Breast epithelium (tissue), 4 donors: ENCODE results near the gene ANXA6. TPM values are rescaled to one million over a fixed set of nuclear protein-coding genes. Genes with fewer than 3 reads are reported as not detected.

Experiments
- DNase-seq, 2 donors: peaks; one replicate each; pipeline ENCODE4 v3.0.0-alpha.2; 2019; ENCODE audit warnings: low spot score in 2 of 2
- H3K27ac ChIP-seq, 2 donors: fragments of 200-600 bp; sonication (generic) in 1 of 2; one replicate each; pipeline ENCODE4 v1.5.1; 2016 to 2019; ENCODE audit warnings: mild to moderate bottlenecking in 1 of 2
- H3K27me3 ChIP-seq, 2 donors: fragments of 200-600 bp; sonication (generic) in 1 of 2; one replicate each; pipeline versions ENCODE4 v1.5.1 to v1.6.0; 2017 to 2019; ENCODE audit warnings: control low read depth in 1 of 2, mild to moderate bottlenecking in 1 of 2
- H3K36me3 ChIP-seq: fragments of 200-600 bp; one replicate; pipeline ENCODE4 v1.5.1; 2019
- H3K4me1 ChIP-seq, 2 donors: fragments of 200-600 bp; sonication (generic); one replicate each; pipeline ENCODE4 v1.5.1; 2016 to 2019; ENCODE audit warnings: control low read depth in 1 of 2
- H3K4me3 ChIP-seq, 3 donors: fragments of 200-600 bp; sonication (generic); 1 replicate in 2 of 3; 2 replicates in 1 of 3; pipeline ENCODE4 v1.5.1; 2016 to 2019; ENCODE audit warnings: mild to moderate bottlenecking in 3 of 3, moderate library complexity in 2 of 3
- H3K9me3 ChIP-seq, 2 donors: fragments of 200-600 bp; sonication (generic) in 1 of 2; one replicate each; pipeline ENCODE4 v1.5.1; 2016 to 2019; ENCODE audit warnings: control low read depth in 1 of 2
- POLR2A ChIP-seq: fragments of 450-650 bp; IDR thresholded peaks from one replicate; pipeline ENCODE4 v1.6.1; 2016; ENCODE audit warnings: antibody characterized with exemption, mild to moderate bottlenecking, moderate library complexity
- POLR2AphosphoS5 ChIP-seq, 3 donors: sonication (generic); formaldehyde crosslinking; IDR thresholded peaks; one replicate each; pipeline ENCODE4 v1.6.1; 2017; ENCODE audit warnings: antibody characterized with exemption in 3 of 3
- intact Hi-C: fragments of 100-400 bp; cut with DNase I; formaldehyde crosslinking; loops from one replicate; pipeline ENCODE4 v1.15.1; 2023; ENCODE audit warnings: low total_unique reads
- total RNA-seq, 3 donors: library from RNA; depleted of rRNA; stranded (reverse); fragments of >200 nt; gene quantifications; one replicate each; pipeline ENCODE4 v1.1.0, GENCODE V29; 2016
- TF ChIP-seq, protein P1 (sequence below), 3 donors: fragments of 450-650 bp; IDR thresholded peaks; one replicate each; pipeline ENCODE4 v1.5.1; 2016 to 2017; ENCODE audit warnings: antibody characterized with exemption in 3 of 3, mild to moderate bottlenecking in 3 of 3, moderate library complexity in 3 of 3

Gene ANXA6
- total RNA-seq, 3 donors from 2014 or later: 206 to 320 (median 276) TPM

DNA sequence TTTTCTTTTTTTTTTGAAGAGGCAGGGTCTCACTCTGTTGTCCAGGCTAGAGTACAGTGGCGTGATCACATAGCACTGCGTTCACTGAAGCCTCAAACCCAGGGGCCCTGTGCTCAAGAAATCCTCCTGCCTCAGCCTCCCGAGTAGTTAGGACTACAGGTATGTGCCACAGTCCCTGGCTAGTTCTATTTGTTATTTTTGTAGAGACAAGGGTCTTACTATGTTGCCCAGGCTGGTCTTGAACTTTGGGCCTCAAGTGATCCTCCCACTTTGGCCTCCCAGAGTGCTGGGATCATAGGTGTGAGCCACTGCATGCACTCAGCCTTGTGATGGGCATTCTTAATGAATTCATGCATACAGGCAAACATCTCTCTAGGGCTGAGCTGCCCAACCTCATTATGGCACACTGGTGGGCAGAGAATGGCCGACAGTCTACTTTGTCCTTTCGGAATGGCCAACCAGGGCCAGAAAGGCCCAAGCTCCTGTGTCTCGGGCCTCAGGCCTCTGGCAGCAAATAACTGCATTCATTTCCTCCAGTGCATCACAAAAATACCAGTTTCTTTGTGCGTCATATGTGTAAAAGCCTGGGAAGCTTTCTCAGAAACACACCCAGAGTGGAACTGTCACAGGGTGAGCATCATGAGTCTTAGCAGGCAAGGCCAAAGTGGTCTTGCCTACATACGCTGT is 27.2 kb downstream of the ANXA6 start:
- Histone ChIP-seq H3K27me3 (no peaks in the 10 kb centered on the region), H3K4me3 (no peak overlapping the region), H3K9me3 (no peaks in the 10 kb centered on the region), H3K27ac (peak overlapping the region; percentile 83 to 86), H3K4me1 (no peaks in the 10 kb centered on the region), H3K36me3 (no peaks in the 10 kb centered on the region)
- no peak for DNase-seq
- TF ChIP-seq, protein P1, sequence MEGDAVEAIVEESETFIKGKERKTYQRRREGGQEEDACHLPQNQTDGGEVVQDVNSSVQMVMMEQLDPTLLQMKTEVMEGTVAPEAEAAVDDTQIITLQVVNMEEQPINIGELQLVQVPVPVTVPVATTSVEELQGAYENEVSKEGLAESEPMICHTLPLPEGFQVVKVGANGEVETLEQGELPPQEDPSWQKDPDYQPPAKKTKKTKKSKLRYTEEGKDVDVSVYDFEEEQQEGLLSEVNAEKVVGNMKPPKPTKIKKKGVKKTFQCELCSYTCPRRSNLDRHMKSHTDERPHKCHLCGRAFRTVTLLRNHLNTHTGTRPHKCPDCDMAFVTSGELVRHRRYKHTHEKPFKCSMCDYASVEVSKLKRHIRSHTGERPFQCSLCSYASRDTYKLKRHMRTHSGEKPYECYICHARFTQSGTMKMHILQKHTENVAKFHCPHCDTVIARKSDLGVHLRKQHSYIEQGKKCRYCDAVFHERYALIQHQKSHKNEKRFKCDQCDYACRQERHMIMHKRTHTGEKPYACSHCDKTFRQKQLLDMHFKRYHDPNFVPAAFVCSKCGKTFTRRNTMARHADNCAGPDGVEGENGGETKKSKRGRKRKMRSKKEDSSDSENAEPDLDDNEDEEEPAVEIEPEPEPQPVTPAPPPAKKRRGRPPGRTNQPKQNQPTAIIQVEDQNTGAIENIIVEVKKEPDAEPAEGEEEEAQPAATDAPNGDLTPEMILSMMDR (IDR thresholded peaks at IDR 0.05): no peak
- TF ChIP-seq POLR2AphosphoS5 (IDR thresholded peaks at IDR 0.05) (no peak), POLR2A (no peak)
- intact Hi-C loops: no loop called here

DNA sequence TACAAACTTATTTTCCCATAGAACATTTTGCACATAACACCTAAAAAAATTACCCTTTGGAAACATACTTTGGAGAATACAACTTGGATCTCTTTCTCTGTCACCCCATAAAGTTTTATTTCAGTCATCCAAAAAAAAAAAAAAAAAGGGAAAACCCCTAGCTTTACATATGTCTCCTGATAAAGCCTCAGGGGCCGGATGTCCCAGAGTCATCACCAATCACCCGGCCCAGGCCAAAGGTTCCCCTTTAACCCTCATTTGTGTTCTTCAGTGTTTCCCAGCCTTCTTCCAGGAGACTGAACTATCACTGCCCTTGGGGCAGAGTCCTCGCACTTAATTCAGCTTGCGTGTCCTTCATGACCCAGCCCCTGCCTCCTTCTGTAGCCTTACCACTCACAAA is 28.8 kb downstream of the ANXA6 start:
- intact Hi-C loops: loop anchor here (10.0 kb wide), 1 partner anchor 116 kb away; no protein-coding TSS in a partner anchor
- no peaks in the 10 kb centered on the region for H3K4me1 ChIP-seq
- H3K4me3 ChIP-seq: no peak overlapping the region
- no peaks in the 10 kb centered on the region for H3K9me3 ChIP-seq
- TF ChIP-seq POLR2AphosphoS5 (IDR thresholded peaks at IDR 0.05): no peak
- TF ChIP-seq, protein P1 (IDR thresholded peaks at IDR 0.05): no peak
- TF ChIP-seq POLR2A: no peak
- DNase-seq: no peak
- no peaks in the 10 kb centered on the region for H3K27me3 ChIP-seq
- no peak overlapping the region for H3K27ac ChIP-seq
- H3K36me3 ChIP-seq: no peaks in the 10 kb centered on the region

DNA sequence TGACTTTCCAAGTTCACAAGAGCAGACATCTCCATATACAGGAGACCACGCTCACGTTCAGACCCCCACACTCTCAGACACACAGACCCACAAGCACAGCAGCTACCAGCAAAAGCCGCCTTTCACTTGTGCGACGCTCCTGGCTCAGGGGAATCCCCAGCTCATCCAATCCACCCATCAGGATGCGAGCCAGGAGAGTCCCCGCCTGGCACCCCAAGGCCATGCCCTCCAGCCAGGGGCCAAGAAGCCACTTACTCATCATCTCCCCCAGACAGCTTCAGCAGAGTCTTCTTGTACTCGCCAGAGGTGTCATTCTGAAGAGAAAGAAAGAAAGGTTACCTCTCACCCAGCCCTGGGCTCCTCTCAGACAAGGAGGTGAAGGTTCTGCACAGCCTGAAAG is 29.7 kb downstream of the ANXA6 start:
- no peak overlapping the region for H3K4me3 ChIP-seq
- no peak for DNase-seq
- no peaks in the 10 kb centered on the region for H3K27me3 ChIP-seq
- no peak for TF ChIP-seq POLR2AphosphoS5 (IDR thresholded peaks at IDR 0.05)
- TF ChIP-seq, protein P1 (IDR thresholded peaks at IDR 0.05): no peak
- TF ChIP-seq POLR2A: no peak
- H3K27ac ChIP-seq: no peak overlapping the region
- no peaks in the 10 kb centered on the region for H3K36me3 ChIP-seq
- H3K9me3 ChIP-seq: no peaks in the 10 kb centered on the region
- peaks cover 0 to 2% of the 10 kb centered on the region in 2 donors for H3K4me1 ChIP-seq
- intact Hi-C loops: loop anchor here (10.0 kb wide), 1 partner anchor 117 kb away; no protein-coding TSS in a partner anchor

DNA sequence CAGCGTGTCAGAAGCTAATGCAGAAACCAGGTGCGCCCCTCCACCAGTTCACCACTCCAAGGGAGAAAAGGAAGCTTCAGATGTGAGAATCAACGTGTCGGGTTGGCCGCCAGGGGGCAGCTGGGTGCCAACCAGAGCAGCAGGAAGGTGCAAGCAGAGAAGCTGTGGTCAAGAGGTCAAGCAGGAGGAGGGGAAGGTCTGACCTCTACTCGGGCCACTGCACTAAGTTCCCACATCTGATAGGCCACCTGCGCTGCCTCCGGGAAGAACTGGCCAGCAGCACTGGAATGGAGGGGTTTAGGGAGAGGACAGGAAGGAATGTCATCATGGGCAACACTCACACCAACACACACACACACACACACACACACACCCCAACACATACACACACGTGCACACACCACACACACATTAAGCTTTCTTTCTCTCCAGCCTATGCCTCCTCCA is 31.4 kb downstream of the ANXA6 start:
- TF ChIP-seq POLR2A: no peak
- TF ChIP-seq, protein P1 (IDR thresholded peaks at IDR 0.05): peak; percentile 84 to 90 (median 89)
- peak in 2 of 3 donors; percentile 36 to 37 for TF ChIP-seq POLR2AphosphoS5 (IDR thresholded peaks at IDR 0.05)
- Histone ChIP-seq H3K4me3 (no peak overlapping the region), H3K36me3 (no peaks in the 10 kb centered on the region), H3K4me1 (peaks cover 0 to 2% of the 10 kb centered on the region in 2 donors), H3K9me3 (no peaks in the 10 kb centered on the region), H3K27me3 (no peaks in the 10 kb centered on the region), H3K27ac (no peak overlapping the region)
- peak; percentile 47 to 75 for DNase-seq
- intact Hi-C loops: loop anchor here (10.0 kb wide), 1 partner anchor 119 kb away; no protein-coding TSS in a partner anchor

DNA sequence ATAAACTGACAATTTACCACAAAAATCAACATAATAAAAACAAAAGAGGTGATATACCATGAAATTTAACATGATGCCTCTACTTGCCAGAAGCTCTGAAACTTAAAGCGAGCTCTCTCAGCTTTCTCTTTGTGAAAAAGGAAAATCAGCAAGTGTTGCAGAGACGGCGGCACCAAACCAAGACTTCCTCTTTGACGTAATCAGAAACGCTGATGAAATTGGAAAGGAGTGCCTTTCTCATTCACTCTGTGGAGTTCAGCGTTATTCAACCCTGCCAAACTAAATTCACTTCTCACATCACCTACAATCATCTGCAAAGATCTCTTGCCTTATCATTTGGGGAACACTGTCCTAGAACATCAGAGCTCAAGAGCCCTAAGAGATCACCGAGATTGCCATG is 32.2 kb downstream of the ANXA6 start:
- H3K27ac ChIP-seq: no peak overlapping the region
- H3K36me3 ChIP-seq: no peaks in the 10 kb centered on the region
- DNase-seq: no peak
- H3K9me3 ChIP-seq: no peaks in the 10 kb centered on the region
- TF ChIP-seq POLR2A: no peak
- H3K4me1 ChIP-seq: peaks cover 0 to 2% of the 10 kb centered on the region in 2 donors
- H3K4me3 ChIP-seq: no peak overlapping the region
- intact Hi-C loops: loop anchor here (10.0 kb wide), 1 partner anchor 119 kb away; no protein-coding TSS in a partner anchor
- no peaks in the 10 kb centered on the region for H3K27me3 ChIP-seq
